Measurements from ENCODE around the gene SAMD11. TPM values are rescaled to one million over a fixed set of nuclear protein-coding genes. Genes with fewer than 3 reads are reported as not detected.

Gene SAMD11
- total and polyA plus RNA-seq, 2 of the 8 experiments (the other 6 are each of a cell fraction or from before 2014, with no cell fraction given): 0.18 to 0.30 TPM

GRCh38 chr1:933603-933940, 9.8 kb downstream of the SAMD11 start:
- Histone ChIP-seq H2BK20ac (ENCODE audit: low read length) (no peak overlapping the region), H3K18ac (ENCODE audit: extremely low read depth, low read length) (no peak overlapping the region), H4K5ac (ENCODE audit: insufficient read length, low read depth, low read length) (no peak overlapping the region), H3K9ac (replicated peaks in 1 of 4; ENCODE audit: extremely low read depth in 1 of 4, low read depth in 3 of 4, low read length in 3 of 4) (no peak overlapping the region), H3K14ac (ENCODE audit: insufficient read length) (no peak overlapping the region), H3K79me2 (ENCODE audit: control insufficient read depth in 1 of 2, insufficient read depth in 2 of 2, low read length in 2 of 2) (no peaks in the 10 kb centered on the region), H3K56ac (replicated peaks; ENCODE audit: insufficient read length, low read depth, low read length) (no peak overlapping the region), H3K79me1 (ENCODE audit: low read depth, low read length) (no peaks in the 10 kb centered on the region), H2BK120ac (replicated peaks; ENCODE audit: low read depth, low read length) (no peak overlapping the region), H3K27ac (ENCODE audit: low read depth, low read length) (no peak overlapping the region), H3K23me2 (ENCODE audit: low read depth, low read length) (no peaks in the 10 kb centered on the region), H4K8ac (ENCODE audit: extremely low read depth, insufficient read depth, low read length) (no peak overlapping the region), H2BK12ac (ENCODE audit: low read depth, low read length) (no peak overlapping the region), H3K4me1 (replicated peaks in 1 of 4; ENCODE audit: control insufficient read depth in 3 of 4, insufficient read depth in 4 of 4, low read length in 3 of 4) (peaks cover 2 to 13% (median 9%) of the 10 kb centered on the region in 4 experiments), H2BK5ac (ENCODE audit: low read depth, low read length) (no peak overlapping the region), H3K4me2 (ENCODE audit: insufficient read depth in 1 of 2, low read depth in 2 of 2, low read length in 2 of 2) (no peak overlapping the region), H3K36me3 (ENCODE audit: control insufficient read depth in 2 of 4, insufficient read depth in 4 of 4, low read length in 3 of 4) (no peaks in the 10 kb centered on the region), H4K20me1 (replicated peaks in 1 of 2; ENCODE audit: control insufficient read depth in 1 of 2, insufficient read depth in 2 of 2, low read length in 2 of 2) (peaks cover 14 to 22% of the 10 kb centered on the region in 2 experiments), H3K27me3 (replicated peaks in 1 of 4; ENCODE audit: control insufficient read depth in 3 of 4, extremely low read depth in 1 of 4, insufficient read depth in 3 of 4, low read length in 3 of 4) (peaks cover 66 to 87% (median 85%) of the 10 kb centered on the region in 4 experiments), H3K23ac (ENCODE audit: insufficient read length) (no peak overlapping the region), H2AK5ac (ENCODE audit: low read depth, low read length) (no peak overlapping the region), H3K4me3 (ENCODE audit: extremely low read depth in 1 of 4, insufficient read depth in 2 of 4, low read depth in 3 of 4, low read length in 4 of 4) (no peak overlapping the region), H4K91ac (replicated peaks; ENCODE audit: insufficient read length, low read length) (no peak overlapping the region), H3K4ac (replicated peaks; ENCODE audit: insufficient read length, low read depth, low read length) (no peak overlapping the region), H2BK15ac (ENCODE audit: low read length) (no peak overlapping the region), H3K9me3 (ENCODE audit: insufficient read depth in 2 of 2, low read depth in 1 of 2, low read length in 1 of 2) (no peaks in the 10 kb centered on the region), H2AFZ (ENCODE audit: low read length) (no peak overlapping the region)
- POLR2A ChIA-PET (ENCODE audit: partially characterized antibody): interaction anchor here (0.6 to 1.1 kb wide), 2 partner anchors 27 to 29 kb away, joined by 3 read pairs; no protein-coding TSS in a partner anchor
- DNase-seq (ENCODE audit: low read depth in 1 of 2, low spot score in 2 of 2) (no peak), FAIRE-seq (no peak)
- CTCF ChIA-PET (ENCODE audit: partially characterized antibody): interaction anchor here (0.9 to 1.4 kb wide), 4 partner anchors 18 to 29 kb away, joined by 3 to 6 read pairs (median 4); no protein-coding TSS in a partner anchor
- WGBS, 2 experiments (ENCODE audit: extremely low coverage in 1 of 2, insufficient coverage in 1 of 2, insufficient read length in 1 of 2, insufficient replicate concordance in 2 of 2, low coverage in 1 of 2, low lambda C conversion rate in 2 of 2, missing lambda C conversion rate in 1 of 2): 52% methylated on average over 10 of the region's 10 CpGs; no CpG with 5 or more reads in 1 of the 2 experiments
- TF ChIP-seq HDAC2 (IDR thresholded peaks at IDR 0.05; ENCODE audit: borderline replicate concordance in 1 of 2, low read depth in 2 of 2, low read length in 2 of 2): no peak
- no peak for TF ChIP-seq CHD2 (IDR thresholded peaks at IDR 0.05; ENCODE audit: low read length)
- TF ChIP-seq JUN (IDR thresholded peaks at IDR 0.05; ENCODE audit: low read depth, low read length): no peak
- TF ChIP-seq HDAC6 (IDR thresholded peaks at IDR 0.05; ENCODE audit: low read depth, low read length): no peak
